PC-3 (cell line): ENCODE data around the gene TTC24.

Experiments used
- CTCF ChIP-seq: fragments of 300-600 bp; sonication (generic); conservative IDR thresholded peaks from 2 replicates; pipeline ENCODE4 v1.5.1; 2017; ENCODE audit warnings: antibody characterized with exemption, low read depth, mild to moderate bottlenecking, low read length
- EZH2 ChIP-seq: fragments of 300-600 bp; sonication (generic); IDR thresholded peaks from one replicate; pipeline ENCODE4 v1.6.1; 2017; ENCODE audit warnings: antibody characterized with exemption, mild to moderate bottlenecking, low read length; ENCODE audit not compliant: unreplicated experiment
- EZH2phosphoT487 ChIP-seq: fragments of 300-600 bp; sonication (generic); IDR thresholded peaks from 2 replicates; pipeline ENCODE4 v1.6.1; 2018; ENCODE audit warnings: mild to moderate bottlenecking, antibody characterized with exemption, low read length, borderline replicate concordance

GRCh38 chr1:156539818-156540355 is 39.6 kb upstream of the TTC24 start:
- TF ChIP-seq CTCF (no peak), EZH2 (no peak), EZH2phosphoT487 (no peak)
